NCI-H2196 (cell line): ENCODE data around the gene MYH15.

Source experiments
- DNase-seq: peaks from one replicate; lab custom pipeline; 2025; ENCODE audit not compliant: unreplicated experiment; lab: John Stamatoyannopoulos, UW

Gene MYH15

DNA sequence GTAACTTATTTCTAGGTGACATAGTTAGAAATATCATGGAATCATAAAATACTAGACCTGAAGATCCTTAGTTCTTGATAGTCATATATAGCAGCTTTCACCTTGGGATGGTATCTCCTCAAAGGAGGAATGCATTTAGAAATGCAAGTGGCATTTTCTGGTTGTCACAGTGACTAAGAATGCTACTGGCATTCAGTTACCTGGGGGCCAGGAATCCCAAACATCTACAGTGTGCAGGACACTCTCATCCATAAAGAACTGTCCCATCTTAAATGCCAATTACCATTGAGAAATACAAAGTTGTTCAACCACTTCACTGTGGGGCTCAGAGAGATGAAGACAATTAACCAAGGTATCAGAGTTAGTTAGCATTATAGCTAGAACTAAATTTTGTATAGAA is 36.7 kb downstream of the MYH15 start:
- DNase-seq, result no peak

DNA sequence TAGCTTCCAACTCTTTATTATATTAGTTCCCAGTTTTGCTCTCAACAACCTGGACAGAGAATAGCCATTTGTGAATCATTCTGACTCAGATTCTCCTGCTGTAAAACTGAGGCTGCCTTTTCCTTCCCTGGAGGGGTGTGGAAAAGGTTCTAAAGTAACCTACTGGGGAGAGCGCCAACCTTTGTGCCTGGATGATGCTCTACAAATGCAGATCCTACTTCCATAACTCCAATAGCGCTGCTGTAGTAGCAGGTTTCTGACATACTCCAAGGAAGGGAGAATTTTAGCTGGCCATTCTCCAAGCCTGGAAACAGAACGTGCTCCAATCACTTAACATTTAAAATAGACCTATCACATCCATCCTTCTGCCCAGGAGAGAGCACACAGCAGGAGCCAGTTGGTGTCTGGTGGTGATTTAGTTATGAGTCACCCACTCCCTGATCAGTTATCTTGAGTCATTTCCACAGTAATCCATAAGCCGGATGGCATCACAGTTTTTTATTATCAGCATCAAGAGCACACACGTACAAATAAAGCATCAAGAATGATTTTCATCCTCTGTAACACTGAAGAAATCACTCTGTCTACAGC is 38.3 kb downstream of the MYH15 start:
- DNase-seq, result no peak

DNA sequence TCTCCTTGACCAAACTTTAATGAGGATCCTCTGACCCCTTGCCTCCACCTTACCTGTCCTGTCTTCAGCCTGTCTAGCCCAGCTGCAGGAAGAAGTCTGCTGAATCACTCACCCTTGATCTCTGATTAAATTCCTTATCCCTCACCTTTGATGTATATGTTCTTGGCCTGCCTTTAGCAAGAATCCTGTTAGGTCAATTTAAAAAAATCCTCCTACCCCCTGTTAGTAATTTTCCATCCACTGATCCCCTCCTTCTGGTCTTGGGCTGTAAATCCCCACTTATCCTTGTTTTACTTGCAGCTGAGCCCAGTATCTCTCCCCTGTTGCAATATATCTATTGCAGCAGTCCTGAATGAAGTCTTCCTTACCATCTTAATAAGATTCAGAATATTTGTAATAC is 39.0 kb downstream of the MYH15 start:
- DNase-seq, result no peak

DNA sequence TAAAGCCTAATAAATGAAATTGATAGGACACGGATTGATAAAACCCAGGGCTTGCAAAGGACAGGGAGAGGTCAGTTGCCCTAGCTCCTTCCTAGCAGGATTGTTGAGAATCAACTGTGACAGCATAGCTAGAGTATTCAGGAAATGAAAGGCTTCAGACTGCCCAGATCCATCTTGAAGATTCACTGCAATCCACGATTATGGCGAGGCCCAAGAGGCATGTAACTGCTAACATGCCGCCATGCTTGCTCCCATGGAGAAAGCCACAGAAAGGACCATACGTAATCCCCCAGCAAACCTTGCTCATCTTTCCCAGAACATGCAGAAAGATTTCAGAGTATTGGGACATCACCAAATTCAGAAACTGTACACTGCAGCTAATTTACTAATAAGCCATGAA is 41.3 kb downstream of the MYH15 start:
- no peak for DNase-seq

DNA sequence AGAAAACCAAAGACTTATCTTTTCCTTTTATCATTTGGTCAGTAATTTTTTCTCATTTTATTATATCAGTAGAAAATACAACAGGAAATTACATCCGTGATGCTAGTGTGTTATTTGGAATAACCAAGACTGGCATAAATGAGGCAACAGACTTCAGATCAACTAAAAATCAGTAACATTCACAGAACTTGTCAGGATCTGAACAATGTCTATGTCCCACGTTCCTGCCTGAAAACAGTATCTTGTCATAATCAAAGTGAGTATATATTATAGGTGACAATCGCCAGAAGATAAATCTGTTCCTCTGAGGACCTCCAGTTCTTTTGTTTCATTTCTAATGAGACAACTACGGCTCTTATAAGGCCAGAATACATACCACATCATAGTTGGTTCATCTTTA is 41.8 kb downstream of the MYH15 start:
- DNase-seq, result no peak

DNA sequence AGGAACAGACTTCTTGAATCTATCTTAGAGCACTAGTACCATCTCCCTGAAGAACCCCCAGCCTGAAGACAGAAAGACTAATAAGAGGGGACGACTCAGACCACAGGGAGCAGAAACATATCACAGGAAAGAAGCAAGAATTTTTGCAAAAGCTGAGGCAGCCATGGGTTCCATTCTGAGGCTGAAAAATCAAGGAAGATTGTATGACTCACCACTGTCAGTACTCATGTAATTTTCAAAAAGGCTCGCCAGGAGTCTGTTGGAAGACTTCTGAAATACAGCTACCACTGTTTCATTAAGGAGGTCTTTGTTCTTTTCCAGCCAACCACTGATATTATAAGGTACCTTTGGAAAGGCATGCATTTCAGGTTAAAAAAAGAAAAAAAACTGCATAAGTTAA is 47.5 kb downstream of the MYH15 start:
- DNase-seq, result no peak

DNA sequence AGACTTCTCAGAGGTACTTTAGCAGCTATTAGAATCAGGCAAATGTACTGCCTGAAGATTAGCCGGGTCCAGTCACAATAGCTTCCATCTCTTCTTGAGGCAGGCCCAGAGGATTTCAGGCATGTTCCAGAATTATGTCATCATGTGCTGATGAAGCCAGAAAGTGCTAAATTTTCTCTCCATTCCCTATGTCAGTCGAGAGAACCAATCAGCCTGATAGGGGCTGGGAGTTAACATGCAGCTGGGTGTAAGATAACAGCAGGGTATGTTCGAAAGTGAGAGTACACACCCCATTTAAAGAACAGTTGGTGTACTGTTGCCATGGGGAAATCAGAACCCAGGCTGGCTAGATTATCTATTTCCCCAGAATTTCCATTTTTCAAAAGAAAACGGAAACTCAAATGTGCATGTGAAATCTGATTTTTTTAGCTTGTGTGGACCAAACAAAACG is 48.7 kb downstream of the MYH15 start:
- DNase-seq, result no peak

DNA sequence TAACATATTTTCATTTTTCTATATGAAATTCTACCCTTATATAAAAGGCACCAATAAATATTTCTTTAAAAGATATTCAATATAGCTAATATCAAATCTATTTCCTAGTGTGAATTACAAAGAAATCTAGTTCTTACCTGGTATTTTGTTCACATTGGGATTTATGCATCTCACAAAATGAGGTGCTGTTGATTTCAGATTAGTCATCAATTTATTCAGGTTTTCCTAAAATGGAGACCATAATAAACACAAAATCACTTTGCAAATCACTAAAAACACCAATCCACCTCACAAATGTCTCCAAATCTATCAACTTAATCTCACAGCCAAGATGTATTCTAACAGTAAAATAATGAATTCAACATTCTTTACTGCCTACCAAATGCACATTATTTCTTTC is 51.2 kb downstream of the MYH15 start:
- no peak for DNase-seq

DNA sequence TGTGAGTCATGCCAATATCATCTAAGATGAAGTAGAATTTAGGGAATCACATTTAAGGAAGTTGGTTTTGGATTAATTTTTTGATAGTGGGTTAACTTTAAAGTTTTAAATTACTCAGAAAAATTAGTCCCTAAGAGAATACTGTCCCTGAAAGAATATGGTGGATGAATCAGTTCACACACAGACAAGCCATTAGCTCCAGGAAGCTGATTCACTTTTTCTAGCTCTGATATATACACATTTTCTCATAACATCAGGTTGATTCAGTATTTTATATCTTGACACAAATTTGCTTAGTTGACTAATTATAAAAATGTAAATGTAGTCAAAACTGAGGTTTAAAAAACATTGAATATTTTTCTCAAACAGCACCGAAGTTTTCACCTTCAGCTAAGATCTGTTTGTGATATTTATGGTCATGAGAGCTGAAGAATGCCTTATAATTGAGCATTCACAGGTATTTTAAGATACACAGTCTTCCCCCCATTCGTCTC is 55.1 kb downstream of the MYH15 start:
- no peak for DNase-seq

DNA sequence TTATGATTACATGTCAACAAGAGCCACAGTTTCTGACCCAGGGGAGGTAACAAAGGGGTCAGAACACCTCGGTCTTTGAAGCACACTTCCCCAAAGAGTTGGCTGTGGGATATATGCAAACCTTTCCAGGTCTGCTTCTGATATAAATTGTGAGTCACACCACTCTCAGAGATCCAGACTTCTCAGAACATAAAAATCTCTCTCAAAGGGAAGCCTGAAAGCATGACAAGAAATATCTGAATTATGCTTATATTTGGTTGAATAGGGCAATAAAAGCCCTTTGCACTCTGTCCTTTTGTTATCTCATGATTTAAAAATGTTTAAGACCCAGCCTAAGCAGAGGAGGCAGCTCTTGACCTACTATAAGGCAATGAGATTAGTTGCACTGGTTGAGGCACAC is 56.8 kb downstream of the MYH15 start:
- DNase-seq, result no peak

DNA sequence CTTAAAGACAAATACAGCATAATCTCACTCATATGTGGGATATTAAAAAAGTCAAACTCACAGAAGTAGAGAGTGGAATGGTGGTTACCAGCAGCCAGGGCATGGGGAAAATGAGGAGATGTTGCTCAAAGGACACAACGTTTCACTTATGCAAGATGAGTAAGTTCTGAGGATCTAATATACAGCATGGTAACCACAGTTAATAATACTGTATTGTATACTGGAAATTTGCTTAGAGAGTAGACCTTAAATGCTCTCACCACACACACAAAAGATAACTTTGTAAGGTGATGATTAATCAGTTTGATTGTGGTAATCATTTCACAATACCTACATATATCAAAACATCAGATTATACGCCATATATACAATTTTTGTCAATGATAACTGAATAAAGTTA is 60.0 kb downstream of the MYH15 start:
- no peak for DNase-seq

DNA sequence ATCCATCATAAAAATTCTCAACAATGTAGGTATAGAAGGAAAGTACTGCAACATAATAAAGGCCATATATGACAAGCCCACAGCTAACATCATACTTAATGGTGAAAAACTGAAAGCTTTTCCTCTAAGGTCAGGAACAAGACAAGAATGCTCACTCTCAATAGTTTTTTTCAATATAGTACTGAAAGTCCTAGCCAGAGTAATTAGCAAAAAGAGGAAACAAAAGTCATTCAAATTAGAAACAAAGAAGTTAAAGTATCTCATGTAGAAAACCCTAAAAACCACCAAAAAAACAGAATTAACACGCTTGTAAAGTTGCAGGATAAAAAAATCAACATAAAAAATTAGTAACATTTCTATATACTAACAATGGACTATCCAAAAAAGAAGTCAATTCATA is 61.8 kb downstream of the MYH15 start:
- DNase-seq, result no peak

DNA sequence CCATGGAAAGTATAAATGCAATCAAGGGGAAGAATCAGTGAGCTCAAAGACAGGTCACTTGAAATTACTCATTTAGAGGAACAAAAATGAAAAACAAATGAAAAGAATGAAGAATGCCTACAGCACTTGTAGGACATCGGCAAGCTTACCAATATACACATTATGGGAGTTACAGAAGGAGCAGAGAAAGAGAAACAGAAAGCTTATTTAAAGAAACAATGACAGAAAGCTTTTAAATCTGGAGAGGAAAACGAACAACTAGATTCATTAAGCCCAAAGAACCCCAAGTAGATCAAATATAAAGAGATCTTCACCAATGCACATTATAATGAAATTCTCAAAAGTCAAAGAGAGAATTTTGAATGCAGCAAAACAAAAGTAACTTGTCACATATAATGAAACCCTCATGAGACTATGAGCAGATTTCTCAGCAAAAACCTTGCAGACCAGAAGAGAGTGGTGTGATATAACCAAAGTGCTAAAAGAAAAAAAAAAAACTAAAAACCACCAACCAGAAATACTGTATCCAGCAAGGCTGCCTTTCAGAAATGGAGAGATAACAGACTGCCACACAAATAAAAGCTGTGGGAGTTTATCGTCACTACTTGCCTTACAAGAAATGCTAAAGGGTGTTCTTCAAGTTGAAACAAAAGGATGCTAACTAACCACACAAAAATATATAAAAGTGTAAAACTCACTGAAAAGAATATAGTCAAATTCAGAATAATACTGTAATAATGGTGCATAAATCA is 63.1 kb downstream of the MYH15 start:
- DNase-seq, result no peak

DNA sequence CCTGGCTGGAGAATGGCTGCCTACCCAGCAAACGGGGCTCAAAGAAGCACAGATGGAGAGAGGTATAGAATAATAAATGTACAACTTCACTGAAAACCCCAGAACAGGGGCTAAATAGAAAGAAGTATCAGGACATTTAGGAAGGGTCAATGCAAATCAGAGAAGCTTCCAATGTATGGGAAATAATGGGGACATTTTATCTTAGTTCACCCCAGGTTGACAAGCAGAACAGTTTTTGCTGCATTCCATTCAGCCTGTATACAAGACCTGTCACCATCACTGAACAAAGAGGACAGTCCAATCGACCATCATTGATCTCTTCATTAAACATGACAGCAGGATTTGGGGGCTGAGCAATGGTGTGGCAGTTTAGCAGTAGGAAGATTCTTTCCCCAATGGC is 68.1 kb downstream of the MYH15 start:
- no peak for DNase-seq

DNA sequence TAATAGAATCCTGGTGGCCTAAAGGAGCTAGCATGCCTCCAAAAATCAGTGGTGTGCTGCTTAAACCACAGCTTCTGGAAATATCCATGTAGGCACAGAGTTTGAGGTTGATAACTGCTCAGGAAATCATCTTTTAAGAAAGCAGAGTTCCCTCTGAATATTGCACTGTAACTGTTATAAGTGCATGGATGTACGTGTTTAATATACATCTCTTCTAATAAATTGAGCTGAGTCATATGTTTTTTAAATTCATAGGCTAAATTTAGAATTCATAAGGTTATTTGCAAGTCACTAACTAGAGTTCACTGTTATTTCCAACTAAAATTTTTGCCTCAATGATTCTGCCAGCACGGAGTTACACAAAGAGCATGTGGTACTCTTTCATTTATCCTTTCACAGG is 68.9 kb downstream of the MYH15 start:
- DNase-seq, result no peak

DNA sequence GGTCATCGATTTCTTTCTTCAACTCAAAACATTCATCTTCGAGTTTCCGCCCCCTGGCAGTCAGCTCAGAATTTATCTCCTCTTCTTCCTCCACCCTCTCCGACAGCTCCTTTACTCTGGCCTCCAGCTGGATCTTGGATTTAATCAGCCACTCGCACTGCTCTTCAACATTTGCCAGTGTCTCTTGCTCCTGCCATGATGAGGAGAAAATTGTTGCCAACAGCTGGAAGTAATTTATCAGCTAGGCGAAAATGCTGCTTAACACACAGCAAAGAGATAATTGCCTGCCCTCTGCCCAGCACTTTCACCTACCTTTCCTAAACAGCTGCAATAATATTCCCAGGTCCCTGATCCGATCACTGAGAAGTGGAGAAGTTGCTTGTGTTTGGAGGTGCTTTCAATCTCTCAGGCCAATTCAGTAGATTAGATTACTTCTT is 69.3 kb downstream of the MYH15 start:
- no peak for DNase-seq

DNA sequence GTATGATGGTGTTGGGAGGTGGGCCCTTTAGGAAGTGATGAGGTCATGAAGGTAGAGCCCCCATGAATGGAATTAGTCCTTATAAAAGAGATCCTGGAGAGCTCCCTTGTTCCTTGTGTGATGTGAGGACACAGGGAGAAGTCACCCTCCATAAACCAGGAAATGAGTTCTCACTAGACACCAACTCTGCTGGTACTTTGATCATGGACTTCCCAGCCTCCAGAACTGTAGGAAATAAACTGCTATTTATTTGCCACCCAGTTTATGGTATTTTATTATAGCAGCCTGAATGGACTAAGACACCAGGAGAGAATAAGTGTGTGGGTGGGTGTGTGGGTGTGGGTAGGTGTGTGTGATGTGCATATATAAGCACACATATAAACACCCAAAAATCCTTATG is 71.9 kb downstream of the MYH15 start:
- DNase-seq, result no peak

DNA sequence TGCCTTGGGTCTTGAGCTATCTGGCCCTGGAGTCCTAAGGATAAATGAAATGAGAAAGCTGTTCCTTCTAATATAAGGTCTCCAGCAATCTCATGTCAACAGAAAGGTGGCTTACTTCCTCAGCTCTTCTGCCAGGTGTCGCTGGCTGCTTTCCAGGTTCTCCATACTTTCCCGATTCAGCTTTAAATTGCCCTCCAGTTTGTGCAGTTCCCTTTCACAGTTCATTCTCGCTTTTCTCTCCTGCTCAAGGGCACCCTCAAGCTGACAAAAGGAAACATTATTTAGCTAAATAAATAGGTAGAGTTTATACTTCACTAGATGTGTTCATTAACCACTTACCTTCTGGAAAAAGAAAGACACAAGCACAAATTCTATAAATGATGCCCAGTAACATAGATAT is 73.0 kb downstream of the MYH15 start:
- no peak for DNase-seq

DNA sequence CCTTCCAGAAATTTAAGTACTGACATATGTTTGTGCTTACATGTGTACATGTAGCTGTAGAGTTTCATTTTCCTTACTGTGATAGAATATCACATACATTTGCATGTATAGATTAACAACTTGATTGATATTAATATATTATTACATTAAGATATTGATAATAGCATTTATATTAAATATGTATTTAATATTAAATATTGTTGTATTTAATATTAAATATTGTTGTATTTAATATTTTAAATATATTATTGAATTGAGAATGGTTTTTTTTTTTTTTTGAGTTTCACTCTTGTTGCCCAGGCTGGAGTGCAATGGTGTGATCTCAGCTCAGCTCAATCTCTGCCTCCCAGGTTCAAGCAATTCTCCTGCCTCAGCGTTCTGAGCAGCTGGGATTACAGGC is 76.5 kb downstream of the MYH15 start:
- DNase-seq, result no peak

DNA sequence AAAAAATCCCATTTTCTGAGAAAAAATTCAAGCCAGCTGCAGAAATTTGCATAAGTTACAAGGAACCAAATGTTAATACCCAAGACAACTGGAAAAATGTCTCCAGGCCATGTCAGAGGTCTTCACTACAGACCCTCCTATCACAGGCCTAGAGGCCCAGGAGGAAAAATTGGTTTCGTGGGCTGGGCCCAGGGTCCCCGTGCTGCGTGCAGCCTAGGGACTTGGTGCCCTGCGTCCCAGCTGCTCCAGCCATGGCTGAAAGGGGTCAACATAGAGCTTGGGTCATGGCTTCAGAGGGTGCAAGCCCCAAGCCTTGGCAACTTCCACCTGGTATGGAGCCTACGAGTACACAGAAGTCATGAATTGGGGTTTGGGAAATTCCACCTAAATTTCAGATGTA is 78.0 kb downstream of the MYH15 start:
- no peak for DNase-seq

DNA sequence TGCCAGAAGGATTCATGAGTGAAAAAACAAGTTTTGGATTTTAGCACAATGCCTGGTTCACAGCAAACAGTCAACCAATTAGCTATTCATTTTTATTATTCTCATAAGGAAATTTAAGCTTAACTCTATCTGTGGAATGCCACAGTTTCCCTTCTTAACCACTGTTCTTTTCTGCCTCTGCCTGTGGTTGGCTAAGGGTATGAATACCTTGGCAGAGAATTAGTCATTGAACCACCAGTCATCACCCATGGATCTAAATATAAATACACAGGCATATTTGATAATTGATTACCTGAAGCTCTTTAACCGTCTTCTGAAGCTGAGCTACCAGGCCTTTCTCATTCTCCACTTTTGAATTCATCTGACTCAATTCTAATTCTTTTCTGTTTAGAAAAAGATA is 79.9 kb downstream of the MYH15 start:
- no peak for DNase-seq

DNA sequence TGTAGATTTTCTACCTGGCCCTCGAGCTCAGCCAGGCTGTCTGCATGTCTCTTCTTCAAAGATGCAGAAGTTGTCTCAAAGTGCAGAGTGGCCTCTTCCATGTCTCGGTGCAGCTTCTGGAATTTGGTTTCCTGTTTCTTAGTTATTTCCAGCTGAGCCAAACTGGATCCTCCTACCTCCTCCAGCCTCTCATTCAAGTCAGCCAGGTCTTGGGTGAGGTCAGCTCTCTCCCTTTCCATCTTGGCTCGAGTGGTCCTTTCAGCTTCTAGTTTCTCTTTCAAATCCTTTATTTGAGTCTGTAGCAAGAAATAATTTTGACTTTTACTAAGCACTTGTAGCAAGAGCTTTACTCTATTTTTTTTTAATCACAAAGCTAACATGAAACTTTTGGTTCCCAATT is 81.8 kb downstream of the MYH15 start:
- no peak for DNase-seq

DNA sequence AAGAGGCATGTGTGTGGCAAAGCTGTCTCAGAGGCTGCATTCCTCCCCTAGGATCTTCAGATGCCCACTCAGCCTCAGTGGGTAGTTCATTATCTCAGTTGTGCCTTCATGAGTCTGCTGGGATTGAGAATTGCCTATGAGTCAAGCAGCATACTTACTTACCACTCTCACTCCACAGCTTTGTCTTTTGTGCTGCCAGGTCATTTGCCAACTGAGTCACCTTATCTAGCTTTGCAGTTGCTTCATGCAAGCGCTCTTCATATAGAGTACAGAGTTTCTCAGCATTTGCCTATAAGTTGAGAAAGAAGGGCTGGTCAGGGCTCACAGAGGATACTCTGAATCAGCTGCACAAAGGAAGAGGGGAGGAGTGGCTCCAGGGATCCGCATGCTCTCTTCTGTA is 89.5 kb downstream of the MYH15 start:
- no peak for DNase-seq
